Endodermal cell (in vitro differentiated cells): ENCODE measurements around the gene TPM3. TPM values are rescaled to one million over a fixed set of nuclear protein-coding genes. Genes with fewer than 3 reads are reported as not detected.
"Not testable (repeated sequence)": the region's sequence is repeated elsewhere in the genome, so short reads cannot be mapped to it uniquely, and the experiment has no call there.

Source experiments
- DNase-seq: peaks from one replicate; pipeline ENCODE4 v3.0.0-alpha.2; 2017
- H3K27ac ChIP-seq: 2 replicates; pipeline ENCODE4 v1.5.1; 2013; ENCODE audit warnings: mild to moderate bottlenecking, low read depth, low read length, moderate library complexity
- H3K27me3 ChIP-seq: 2 replicates; pipeline ENCODE4 v1.6.1; 2013; ENCODE audit warnings: mild to moderate bottlenecking, low read length, moderate library complexity; ENCODE audit not compliant: insufficient read depth, control insufficient read depth, poor library complexity, severe bottlenecking
- H3K36me3 ChIP-seq: 2 replicates; pipeline ENCODE4 v1.7.0; 2013; ENCODE audit warnings: mild to moderate bottlenecking, low read length, moderate library complexity; ENCODE audit not compliant: control insufficient read depth, insufficient read depth
- H3K4me1 ChIP-seq: one replicate; pipeline ENCODE4 v1.7.0; 2013; ENCODE audit warnings: low read length; ENCODE audit not compliant: control insufficient read depth, insufficient read depth
- H3K4me3 ChIP-seq: 2 replicates; pipeline ENCODE4 v1.5.1; 2013; ENCODE audit warnings: mild to moderate bottlenecking, low read length, moderate library complexity
- H3K9ac ChIP-seq: 2 replicates; pipeline ENCODE4 v1.6.1; 2013; ENCODE audit warnings: mild to moderate bottlenecking, low read length, moderate library complexity; ENCODE audit not compliant: poor library complexity, severe bottlenecking; ENCODE audit errors: extremely low read depth
- H3K9me3 ChIP-seq: 2 replicates; pipeline ENCODE4 v1.6.1; 2013; ENCODE audit warnings: mild to moderate bottlenecking, low read length, moderate library complexity; ENCODE audit not compliant: control insufficient read depth
- H3K27ac Mint-ChIP-seq: 2 replicates; pipeline ENCODE4 v1.8.0; 2020; ENCODE audit warnings: mixed read lengths
- H3K27me3 Mint-ChIP-seq: 2 replicates; pipeline ENCODE4 v1.8.0; 2021; ENCODE audit warnings: mild to moderate bottlenecking, mixed read lengths; ENCODE audit not compliant: insufficient read depth
- H3K36me3 Mint-ChIP-seq: 2 replicates; pipeline ENCODE4 v1.8.0; 2020; ENCODE audit warnings: low read depth, mixed read lengths
- H3K4me1 Mint-ChIP-seq: 2 replicates; pipeline ENCODE4 v1.8.0; 2020; ENCODE audit warnings: mixed read lengths
- H3K4me3 Mint-ChIP-seq: 2 replicates; pipeline ENCODE4 v1.8.0; 2020; ENCODE audit warnings: mild to moderate bottlenecking, moderate library complexity, mixed read lengths
- H3K9me3 Mint-ChIP-seq: 2 replicates; pipeline ENCODE4 v1.8.0; 2020; ENCODE audit warnings: mild to moderate bottlenecking, mixed read lengths
- CTCF ChIP-seq: fragments of 200-600 bp; sonication (generic); conservative IDR thresholded peaks from 2 replicates; pipeline ENCODE4 v1.5.0; 2021; ENCODE audit warnings: antibody characterized with exemption, mild to moderate bottlenecking
- WGBS, 2 experiments: methylation state at CpG; one replicate each; pipeline versions ENCODE4 v1.1.5 to v1.1.7; 2013; ENCODE audit warnings: missing lambda C conversion rate in 2 of 2, mixed read lengths in 1 of 2; ENCODE audit not compliant: insufficient coverage in 1 of 2, insufficient read length in 1 of 2; 5-methylcytosine and 5-hydroxymethylcytosine counted together
- total RNA-seq, 2 donors: library from RNA; stranded (reverse); fragmentation: NEBNext Ultra II Directional in 1 of 2; extraction: Animal tissue kit (Norgen Biotek cat#: 25700) in 1 of 2; gene quantifications; 2 replicates in 1 of 2; 3 replicates in 1 of 2; pipeline ENCODE4 v1.2.1, GENCODE V29; 2021

TPM3 gene
- total RNA-seq, 2 donors from 2014 or later = 597 to 679 TPM

- Mint-ChIP-seq H3K4me1 (no peaks in the 10 kb centered on the region), H3K4me3 (no peak overlapping the region), H3K36me3 (peaks cover 60% of the 10 kb centered on the region), H3K27me3 (no peaks in the 10 kb centered on the region), H3K27ac (no peak overlapping the region), H3K9me3 (no peaks in the 10 kb centered on the region)
- Histone ChIP-seq H3K27me3 (no peaks in the 10 kb centered on the region), H3K4me1 (no peaks in the 10 kb centered on the region), H3K36me3 (peaks cover 54% of the 10 kb centered on the region), H3K9me3 (no peaks in the 10 kb centered on the region), H3K27ac (peak overlapping the region; percentile 38), H3K9ac (no peak overlapping the region), H3K4me3 (no peak overlapping the region)
- TF ChIP-seq CTCF = no peak
- no peak for DNase-seq
- 94 to 98% methylated on average over 7 to 9 of the region's 9 CpGs for WGBS, 2 experiments
Measured at GRCh38 chr1:154207262-154207661, 15.4 kb upstream of the TPM3 start.

- H3K36me3 Mint-ChIP-seq = peaks cover 52% of the 10 kb centered on the region
- no peaks in the 10 kb centered on the region for H3K27me3 ChIP-seq
Measured at GRCh38 chr1:154206196-154206595, 14.3 kb upstream of the TPM3 start, which contains the start of gene CFAP141. Gene CFAP141 (minus strand): TSS chr1:154206333. CDS start chr1:154206307, 26 bp downstream.

GRCh38 chr1:154205778-154206177 is 13.9 kb upstream of the TPM3 start:
- WGBS, 2 experiments = 80 to 94% methylated on average over 4 to 11 of the region's 11 CpGs
- not testable (repeated sequence) for H3K4me1 ChIP-seq, H3K9me3 Mint-ChIP-seq, H3K27me3 Mint-ChIP-seq, H3K4me3 ChIP-seq, H3K27me3 ChIP-seq, H3K4me3 Mint-ChIP-seq, H3K4me1 Mint-ChIP-seq, H3K9ac ChIP-seq, H3K9me3 ChIP-seq, DNase-seq
- Histone ChIP-seq H3K27ac (peak overlapping the region; percentile 68), H3K36me3 (peaks cover 45% of the 10 kb centered on the region)
- peak overlapping the region; percentile 61 for H3K27ac Mint-ChIP-seq
- H3K36me3 Mint-ChIP-seq = peaks cover 49% of the 10 kb centered on the region

More at GRCh38 chr1:154206196-154206595, 14.3 kb upstream of the TPM3 start, which contains the start of gene CFAP141:
- DNase-seq = no peak
- no peak for TF ChIP-seq CTCF
- Histone ChIP-seq H3K9ac (no peak within 1 kb of the TSS), H3K36me3 (peaks cover 45% of the 10 kb centered on the region), H3K4me1 (no peaks in the 10 kb centered on the region), H3K9me3 (no peaks in the 10 kb centered on the region), H3K27ac (peak within 1 kb of the TSS; percentile 68), H3K4me3 (no peak within 1 kb of the TSS)
- 90% methylated on average over 1 of the region's 1 CpG; no CpG with 5 or more reads in 1 of the 2 experiments for WGBS, 2 experiments
- H3K27ac Mint-ChIP-seq = peak within 1 kb of the TSS; percentile 61
- no peaks in the 10 kb centered on the region for H3K9me3 Mint-ChIP-seq
- no peak within 1 kb of the TSS for H3K4me3 Mint-ChIP-seq
- no peaks in the 10 kb centered on the region for H3K4me1 Mint-ChIP-seq
- no peaks in the 10 kb centered on the region for H3K27me3 Mint-ChIP-seq

- 85 to 94% methylated on average over 3 of the region's 3 CpGs for WGBS, 2 experiments
- Mint-ChIP-seq H3K27ac (no peak overlapping the region), H3K36me3 (no peaks in the 10 kb centered on the region), H3K4me3 (no peak overlapping the region), H3K4me1 (no peaks in the 10 kb centered on the region), H3K27me3 (peaks cover 7% of the 10 kb centered on the region), H3K9me3 (no peaks in the 10 kb centered on the region)
- H3K27ac ChIP-seq = no peak overlapping the region
- no peaks in the 10 kb centered on the region for H3K4me1 ChIP-seq
- peaks cover 4% of the 10 kb centered on the region for H3K27me3 ChIP-seq
- no peaks in the 10 kb centered on the region for H3K36me3 ChIP-seq
- H3K4me3 ChIP-seq = no peak overlapping the region
- no peaks in the 10 kb centered on the region for H3K9me3 ChIP-seq
- no peak for TF ChIP-seq CTCF
- no peak for DNase-seq
- no peak overlapping the region for H3K9ac ChIP-seq
Measured at GRCh38 chr1:154199563-154199879, 7.6 kb upstream of the TPM3 start.
